Ovary (tissue), 9 donors: ENCODE measurements around the gene CAPN5. TPM values are rescaled to one million over a fixed set of nuclear protein-coding genes. Genes with fewer than 3 reads are reported as not detected.

Experiments
- DNase-seq, 5 donors: peaks; one replicate each; pipeline ENCODE4 v3.0.0-alpha.2; 2019 to 2020
- H3K27ac ChIP-seq, 2 donors: fragments of 200-600 bp; one replicate each; pipeline versions ENCODE4 v1.5.1 to v1.8.0; 2019 to 2022
- H3K27me3 ChIP-seq: fragments of 200-600 bp; one replicate; pipeline ENCODE4 v1.8.0; 2022
- H3K36me3 ChIP-seq: fragments of 200-600 bp; sonication (generic); one replicate; pipeline ENCODE4 v1.5.1; 2019
- H3K4me1 ChIP-seq: one replicate; pipeline ENCODE4 v1.8.1; 2013; ENCODE audit warnings: mild to moderate bottlenecking, moderate library complexity; ENCODE audit not compliant: insufficient read depth
- H3K4me3 ChIP-seq: fragments of 200-600 bp; sonication (generic); one replicate; pipeline ENCODE4 v1.5.1; 2017
- H3K9me3 ChIP-seq, 2 donors: fragments of 200-600 bp in 1 of 2; sonication (generic) in 1 of 2; one replicate each; pipeline versions ENCODE4 v1.5.1 to v1.8.1; 2013 to 2019; ENCODE audit warnings: mild to moderate bottlenecking in 1 of 2, moderate library complexity in 1 of 2
- CTCF ChIP-seq, 3 donors: fragments of 450-650 bp in 2 of 3; fragments of 200-600 bp in 1 of 3; IDR thresholded peaks; one replicate each; pipeline versions ENCODE4 v1.5.1 to v1.8.0; 2016 to 2022; ENCODE audit warnings: antibody characterized with exemption in 3 of 3, mild to moderate bottlenecking in 1 of 3
- EP300 ChIP-seq: sonication (generic); formaldehyde crosslinking; IDR thresholded peaks from one replicate; pipeline ENCODE4 v1.6.1; 2017; ENCODE audit warnings: antibody characterized with exemption
- POLR2A ChIP-seq: fragments of 450-650 bp; IDR thresholded peaks from one replicate; pipeline ENCODE4 v1.6.1; 2017; ENCODE audit warnings: antibody characterized with exemption, mild to moderate bottlenecking, moderate library complexity
- WGBS, 3 donors: extraction: QIAGEN DNeasy Blood & Tissue Kit in 1 of 3; methylation state at CpG; one replicate each; pipeline versions ENCODE4 v1.1.5 to v1.1.7; 2013 to 2017; 5-methylcytosine and 5-hydroxymethylcytosine counted together
- intact Hi-C, 4 donors: fragments of 100-400 bp; cut with DNase I; formaldehyde crosslinking; loops; one replicate each; pipeline versions ENCODE4 v1.11.0 to v1.15.1; 2022 to 2023
- polyA plus RNA-seq, 2 donors: library from polyadenylated mRNA; stranded (reverse); fragments of 200-250 nt in 1 of 2; fragments of 350-450 nt in 1 of 2; fragmentation: Illumina TruSeq in 1 of 2; extraction: RNeasy Lipid Tissue Mini Kit (QIAGEN cat#74804) in 1 of 2; gene quantifications; one replicate each; pipeline ENCODE4 v1.2.3, GENCODE V29; 2013 to 2014
- total RNA-seq, 7 donors: library from RNA; depleted of rRNA in 2 of 7; stranded (reverse); fragments of >200 nt in 2 of 7; fragmentation: NEBNext Ultra II Directional in 3 of 7; extraction: Animal tissue kit (Norgen Biotek cat#: 25700) in 3 of 7; gene quantifications; one replicate each; pipeline versions ENCODE4 v1.1.0 to v1.2.4, GENCODE V29; 2016 to 2023
- donor health status: DM: no; HTN: no; CAD: no; lungs with moderate emphysema.
- donor health status: DM: no; HTN: no; CAD: no.
- donor health status: Bipolar disorder and iron deficiency.
- donor health status: DM: yes; HTN: yes; CAD: no.
- donor health status: DM: no; HTN: no; CAD: no.
- donor health status: DM: yes; HTN: yes; CAD: no.

CAPN5 gene
- total and polyA plus RNA-seq, 9 donors: 3.0 to 82.2 (median 21.3) TPM

- Histone ChIP-seq H3K4me1 (peaks cover 3% of the 10 kb centered on the region), H3K36me3 (no peaks in the 10 kb centered on the region), H3K9me3 (no peaks in the 10 kb centered on the region), H3K4me3 (no peak overlapping the region), H3K27ac (no peak overlapping the region), H3K27me3 (no peaks in the 10 kb centered on the region)
- 59 to 70% (median 66%) methylated on average over 5 of the region's 5 CpGs for WGBS, 3 donors
- DNase-seq: no peak
- intact Hi-C loops: loop anchor here in 1 of 4 donors (2.0 kb wide), 1 partner anchor 158 kb away; no protein-coding TSS in a partner anchor
- TF ChIP-seq EP300: no peak
Measured at GRCh38 chr11:77036398-77036797, 30.4 kb upstream of the CAPN5 start.

GRCh38 chr11:77037057-77037456 lies 29.7 kb upstream of the CAPN5 start:
- Histone ChIP-seq H3K27ac (no peak overlapping the region), H3K4me1 (peaks cover 3% of the 10 kb centered on the region), H3K4me3 (no peak overlapping the region), H3K27me3 (no peaks in the 10 kb centered on the region), H3K9me3 (no peaks in the 10 kb centered on the region), H3K36me3 (no peaks in the 10 kb centered on the region)
- WGBS, 3 donors: 70 to 74% (median 71%) methylated on average over 10 of the region's 10 CpGs
- intact Hi-C loops: loop anchor here in 1 of 4 donors (2.0 kb wide), 1 partner anchor 158 kb away; no protein-coding TSS in a partner anchor
- no peak for TF ChIP-seq CTCF (IDR thresholded peaks at IDR 0.05)
- no peak for TF ChIP-seq POLR2A
- no peak for TF ChIP-seq EP300
- no peak for DNase-seq

- DNase-seq: no peak
- H3K27me3 ChIP-seq: no peaks in the 10 kb centered on the region
- peaks cover 3% of the 10 kb centered on the region for H3K4me1 ChIP-seq
- WGBS, 3 donors: 78 to 86% (median 78%) methylated on average over 10 of the region's 10 CpGs
- H3K9me3 ChIP-seq: no peaks in the 10 kb centered on the region
- no peak overlapping the region for H3K4me3 ChIP-seq
- no peaks in the 10 kb centered on the region for H3K36me3 ChIP-seq
- no peak overlapping the region for H3K27ac ChIP-seq
- intact Hi-C loops: no loop called here
- no peak for TF ChIP-seq EP300
- no peak for TF ChIP-seq POLR2A
- no peak for TF ChIP-seq CTCF (IDR thresholded peaks at IDR 0.05)
Measured at GRCh38 chr11:77038029-77038824, 28.5 kb upstream of the CAPN5 start.

- WGBS, 3 donors: 70 to 78% (median 71%) methylated on average over 16 of the region's 16 CpGs
- no peak for TF ChIP-seq EP300
- no peak for TF ChIP-seq POLR2A
- no peak for TF ChIP-seq CTCF (IDR thresholded peaks at IDR 0.05)
- Histone ChIP-seq H3K36me3 (no peaks in the 10 kb centered on the region), H3K27ac (no peak overlapping the region), H3K4me1 (peaks cover 3% of the 10 kb centered on the region), H3K27me3 (no peaks in the 10 kb centered on the region), H3K9me3 (no peaks in the 10 kb centered on the region), H3K4me3 (no peak overlapping the region)
- intact Hi-C loops: no loop called here
- no peak for DNase-seq
Measured at GRCh38 chr11:77038825-77039326, 27.9 kb upstream of the CAPN5 start.
